Transverse colon (tissue), 4 donors: Measurements from ENCODE around the gene SSRP1.

ENCODE experiments used
- EP300 ChIP-seq: sonication (generic); formaldehyde crosslinking; IDR thresholded peaks from one replicate; pipeline ENCODE4 v1.6.1; 2017; ENCODE audit warnings: antibody characterized with exemption, low read depth
- POLR2AphosphoS5 ChIP-seq, 3 donors: sonication (generic); formaldehyde crosslinking; IDR thresholded peaks; one replicate each; pipeline ENCODE4 v1.6.1; 2016; ENCODE audit warnings: antibody characterized with exemption in 3 of 3
- TF ChIP-seq, protein P1 (sequence below), 5 experiments: fragments of 200-600 bp in 3 of 5; fragments of 450-650 bp in 2 of 5; sonication (generic) in 3 of 5; IDR thresholded peaks; 1 replicate in 2 of 5; 2 replicates in 3 of 5; pipeline ENCODE4 v1.5.1; 2016 to 2017; ENCODE audit warnings: antibody characterized with exemption in 5 of 5, inconsistent platforms in 3 of 5, mild to moderate bottlenecking in 2 of 5, moderate library complexity in 1 of 5

DNA sequence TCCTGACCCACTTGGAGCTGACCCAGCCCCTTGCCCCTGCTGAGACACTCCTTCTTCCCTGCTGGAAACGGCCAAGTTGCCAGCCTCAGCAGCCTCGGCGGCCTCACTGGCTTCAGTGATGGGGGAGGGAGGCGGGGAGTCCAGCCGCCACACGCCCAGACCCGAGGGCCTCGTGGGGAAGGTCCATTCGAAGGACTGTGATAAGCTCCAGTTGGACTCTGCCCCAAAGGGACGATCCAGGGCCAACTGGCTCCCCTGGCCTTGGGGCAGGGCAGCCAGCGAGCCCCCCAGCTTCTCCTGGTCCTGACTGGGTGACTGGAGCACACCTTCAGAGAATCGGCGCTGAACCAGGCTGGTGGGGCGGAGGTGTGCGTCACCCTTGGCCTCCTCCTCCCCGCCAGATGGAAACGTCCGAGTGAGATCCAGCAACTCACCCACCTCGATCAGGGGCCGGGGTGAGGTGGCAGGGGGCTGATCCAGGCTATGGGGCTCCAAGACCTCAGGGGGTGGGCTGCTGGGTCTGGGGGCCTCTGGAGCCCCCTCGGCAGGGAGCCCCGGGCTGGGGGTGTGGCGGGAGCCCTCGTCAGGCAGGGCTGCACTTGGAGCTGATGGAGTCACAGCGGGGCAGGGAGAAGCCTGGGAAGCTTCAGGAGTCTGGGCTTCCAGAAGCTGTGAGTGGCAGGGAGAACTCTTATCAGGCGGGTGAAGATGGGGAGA is 22.5 kb downstream of the SSRP1 start:
- TF ChIP-seq, protein P1, sequence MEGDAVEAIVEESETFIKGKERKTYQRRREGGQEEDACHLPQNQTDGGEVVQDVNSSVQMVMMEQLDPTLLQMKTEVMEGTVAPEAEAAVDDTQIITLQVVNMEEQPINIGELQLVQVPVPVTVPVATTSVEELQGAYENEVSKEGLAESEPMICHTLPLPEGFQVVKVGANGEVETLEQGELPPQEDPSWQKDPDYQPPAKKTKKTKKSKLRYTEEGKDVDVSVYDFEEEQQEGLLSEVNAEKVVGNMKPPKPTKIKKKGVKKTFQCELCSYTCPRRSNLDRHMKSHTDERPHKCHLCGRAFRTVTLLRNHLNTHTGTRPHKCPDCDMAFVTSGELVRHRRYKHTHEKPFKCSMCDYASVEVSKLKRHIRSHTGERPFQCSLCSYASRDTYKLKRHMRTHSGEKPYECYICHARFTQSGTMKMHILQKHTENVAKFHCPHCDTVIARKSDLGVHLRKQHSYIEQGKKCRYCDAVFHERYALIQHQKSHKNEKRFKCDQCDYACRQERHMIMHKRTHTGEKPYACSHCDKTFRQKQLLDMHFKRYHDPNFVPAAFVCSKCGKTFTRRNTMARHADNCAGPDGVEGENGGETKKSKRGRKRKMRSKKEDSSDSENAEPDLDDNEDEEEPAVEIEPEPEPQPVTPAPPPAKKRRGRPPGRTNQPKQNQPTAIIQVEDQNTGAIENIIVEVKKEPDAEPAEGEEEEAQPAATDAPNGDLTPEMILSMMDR (IDR thresholded peaks at IDR 0.05) = no peak
- TF ChIP-seq POLR2AphosphoS5 (IDR thresholded peaks at IDR 0.05) = no peak
- no peak for TF ChIP-seq EP300
